Measurements from ENCODE around the gene RPL14.
"Not testable (repeated sequence)": the region's sequence is repeated elsewhere in the genome, so short reads cannot be mapped to it uniquely, and the experiment has no call there.

Gene RPL14

DNA sequence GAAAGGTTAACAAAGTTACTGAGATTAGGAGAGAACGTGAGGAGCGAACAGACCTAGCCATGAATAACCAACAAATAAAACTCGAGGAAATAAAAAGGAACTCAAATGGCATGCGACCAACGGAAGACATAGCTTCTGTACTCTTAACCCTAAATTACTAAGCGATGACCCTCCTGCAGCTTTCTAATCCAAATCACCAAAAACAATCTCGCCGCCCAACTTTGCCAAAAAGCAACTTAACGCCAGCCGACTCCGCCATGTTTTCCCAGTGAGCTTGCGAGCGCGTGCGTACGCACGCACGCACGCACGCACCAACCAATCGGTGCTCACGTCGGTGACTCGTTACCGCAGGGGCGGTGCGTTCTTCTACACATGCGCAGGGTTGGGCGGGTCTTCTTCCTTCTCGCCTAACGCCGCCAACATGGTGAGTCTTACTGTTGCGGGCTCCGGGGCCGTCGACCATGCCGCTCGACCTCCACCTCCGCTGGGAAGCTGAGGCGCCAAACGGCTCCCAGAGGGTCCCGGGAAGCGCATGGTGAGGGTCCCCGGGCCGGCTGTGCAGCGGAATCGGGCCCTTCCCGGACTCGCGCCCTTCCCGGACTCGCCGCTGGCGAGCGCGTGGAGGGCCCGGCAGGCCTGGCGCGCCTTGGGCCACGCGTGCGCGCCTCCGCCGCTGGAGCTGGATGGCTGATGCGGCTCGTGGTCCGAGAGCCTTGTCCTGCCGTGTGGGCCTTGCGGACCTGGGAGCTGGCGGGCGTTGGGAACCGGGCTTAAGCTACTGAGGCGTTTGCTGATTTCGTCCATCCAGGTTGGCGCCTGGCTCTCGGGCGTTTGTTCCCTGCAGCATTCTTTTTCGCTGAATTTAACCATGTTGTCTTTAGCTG lies at the start of gene RPL14:
TSS of gene RPL14 (plus strand) at position 400 of the 884 bp plus-strand sequence. CDS start at position 533, 133 bp downstream.
- DNase-seq (ENCODE audit: low read depth in 3 of 3) = peak; percentile 86 to 93 (median 90)

DNA sequence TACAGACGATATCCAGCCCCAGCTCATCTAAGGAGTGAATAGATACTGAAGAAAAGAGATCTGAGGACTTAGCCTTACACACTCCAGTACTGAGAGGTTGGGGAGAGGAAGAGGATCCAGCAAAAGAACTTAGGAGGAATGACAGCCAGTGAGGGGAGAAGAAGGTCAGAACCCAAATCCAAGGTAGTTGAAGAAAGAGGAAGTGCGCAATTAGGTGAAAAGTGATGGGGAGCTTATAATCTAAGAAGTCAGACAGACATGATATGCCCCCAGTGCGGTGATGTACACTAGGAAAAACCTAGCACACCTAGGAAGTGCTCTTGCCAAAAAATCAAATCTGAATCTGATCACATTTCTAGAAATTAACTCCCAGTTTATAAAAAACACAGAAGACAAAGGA lies 49.5 kb upstream of the RPL14 start:
- no peak for DNase-seq (ENCODE audit: low read depth in 3 of 3)

DNA sequence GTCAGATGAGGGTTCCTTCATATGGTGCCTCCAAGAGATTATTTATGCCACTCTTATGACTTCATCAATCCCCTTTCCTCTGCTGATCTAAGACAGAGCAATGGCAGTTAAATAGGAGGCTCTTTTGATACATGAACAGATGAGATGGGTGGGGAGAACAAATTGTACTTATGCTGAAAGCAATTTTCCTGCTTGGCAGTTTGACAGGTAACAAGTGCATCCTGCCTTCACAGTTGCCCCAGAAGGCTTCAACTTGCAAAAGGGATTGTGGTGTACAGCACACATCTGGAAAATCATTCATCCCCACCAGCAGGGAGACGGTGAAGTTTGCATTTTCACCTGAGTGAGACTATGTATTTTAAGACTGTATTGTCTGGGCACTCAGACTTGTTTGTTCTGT lies 42.9 kb upstream of the RPL14 start:
- DNase-seq (ENCODE audit: low read depth in 3 of 3) = no peak

DNA sequence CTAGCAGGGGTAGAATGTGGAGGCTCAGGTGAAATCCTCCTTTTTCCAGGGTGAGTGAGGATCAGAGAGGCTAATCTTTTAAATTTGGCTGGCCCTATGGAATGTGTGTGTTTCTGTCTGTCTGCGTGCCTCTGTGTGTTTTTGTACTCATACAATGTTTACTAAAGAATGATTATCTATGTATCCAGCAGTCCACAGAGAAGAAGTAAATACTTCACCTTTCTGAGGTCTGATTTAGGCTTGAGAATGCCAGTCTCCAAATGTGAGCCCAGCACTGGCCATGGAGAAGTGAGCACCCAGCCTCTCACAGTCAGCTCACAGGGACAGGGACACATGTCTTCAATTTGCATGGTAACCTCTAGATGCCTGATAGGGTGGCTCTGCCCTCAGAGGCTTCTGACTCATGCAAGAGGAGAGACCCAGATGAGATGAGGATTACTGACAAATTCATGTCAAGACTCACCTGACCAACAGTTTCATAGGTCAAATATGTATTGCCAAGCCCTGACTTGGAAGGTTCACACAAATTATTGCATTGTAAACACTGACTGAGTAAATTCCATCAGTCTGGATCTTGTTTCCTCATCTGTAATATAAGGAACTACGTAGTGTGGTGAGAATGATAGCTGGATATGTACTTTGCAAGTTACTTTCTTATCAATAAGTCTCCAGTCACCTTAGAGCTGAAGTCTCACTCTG lies 39.1 kb upstream of the RPL14 start:
- no peak for DNase-seq (ENCODE audit: low read depth in 3 of 3)

DNA sequence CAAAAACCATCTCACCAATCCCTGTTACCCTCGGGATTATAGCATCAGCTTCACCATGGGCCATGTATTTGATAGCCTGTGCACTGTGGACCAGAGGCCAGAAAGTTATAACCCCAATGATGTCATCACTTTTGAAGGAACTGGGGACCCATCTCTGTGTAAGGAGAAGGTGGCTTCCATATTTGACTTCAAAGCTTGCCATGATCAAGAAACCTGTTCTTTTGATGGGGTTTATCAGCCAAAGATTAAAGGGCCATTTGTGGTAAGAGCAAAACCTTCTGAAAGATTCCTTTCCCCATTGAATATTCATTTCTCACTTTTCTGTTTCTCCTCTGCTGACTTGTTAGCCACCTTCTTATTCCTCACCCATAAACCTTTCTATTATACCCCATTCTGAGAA lies 34.3 kb upstream of the RPL14 start:
- no peak for DNase-seq (ENCODE audit: low read depth in 3 of 3)

- DNase-seq (ENCODE audit: low read depth in 3 of 3) = no peak
These were observed 30.0 kb upstream of the RPL14 start for GRCh38 chr3:40427045-40427669.

- no peak for DNase-seq (ENCODE audit: low read depth in 3 of 3)
These were observed 24.3 kb upstream of the RPL14 start for GRCh38 chr3:40432793-40433192.

DNA sequence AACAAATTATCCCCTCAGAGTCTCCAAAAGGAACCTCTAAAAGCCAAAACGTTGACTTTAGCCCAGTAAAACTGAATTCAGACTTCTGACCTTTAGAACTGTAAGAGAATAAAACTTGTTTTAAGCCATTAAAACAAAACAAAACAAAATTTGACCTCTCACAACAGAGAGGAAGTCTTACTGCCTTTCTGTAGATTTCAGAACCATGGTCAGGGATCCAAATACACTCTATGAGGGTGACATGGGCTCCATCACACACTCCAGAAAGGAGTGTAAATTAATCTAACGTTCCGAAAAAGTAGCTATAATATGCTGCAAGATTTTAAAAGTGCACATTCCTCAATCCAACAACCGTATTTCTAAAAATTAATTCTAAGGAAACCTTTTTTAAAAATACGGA lies 19.2 kb upstream of the RPL14 start:
- no peak for DNase-seq (ENCODE audit: low read depth in 3 of 3)

DNA sequence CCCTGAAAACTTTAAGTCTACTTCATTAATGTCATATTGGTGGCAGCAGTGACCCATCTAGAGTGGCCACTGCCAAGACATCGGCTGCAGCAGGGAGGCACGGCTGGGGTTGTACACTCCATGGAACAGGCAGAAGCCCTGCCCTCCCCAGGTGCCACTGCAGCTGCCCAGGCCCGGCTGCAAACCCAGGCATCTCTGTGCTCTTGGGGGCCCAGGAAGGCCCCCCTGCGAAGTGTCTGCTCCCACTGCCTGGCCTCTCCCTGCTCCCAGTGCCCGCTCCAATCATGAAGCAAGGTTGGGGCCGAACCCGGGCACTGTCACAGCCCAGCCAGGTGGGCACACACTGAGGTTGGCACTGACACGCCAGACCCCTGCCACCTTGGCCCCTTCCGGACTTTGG lies 12.1 kb upstream of the RPL14 start:
- DNase-seq (ENCODE audit: low read depth in 3 of 3) = no peak

DNA sequence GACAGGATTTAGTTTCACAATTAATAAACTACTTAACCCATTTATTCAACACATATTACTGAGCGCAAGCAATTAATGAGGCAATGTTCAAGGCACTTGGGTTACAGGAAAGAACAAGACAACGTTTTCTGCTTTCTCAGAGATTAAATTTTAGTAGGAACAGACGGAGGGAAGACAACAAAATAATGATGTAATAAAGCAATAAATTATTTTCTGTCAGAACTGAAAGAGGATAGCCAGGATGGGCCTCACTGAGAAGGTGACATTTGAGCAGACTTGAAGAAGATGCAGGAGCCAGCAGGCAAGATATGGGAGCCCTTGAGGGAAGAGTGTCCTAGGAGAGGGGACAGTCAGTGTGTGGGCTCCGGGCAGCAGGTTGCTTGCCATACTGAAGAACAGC lies 11.3 kb upstream of the RPL14 start:
- DNase-seq (ENCODE audit: low read depth in 3 of 3) = no peak

GRCh38 chr3:40450438-40450837 lies 6.7 kb upstream of the RPL14 start:
- no peak for DNase-seq (ENCODE audit: low read depth in 3 of 3)

DNA sequence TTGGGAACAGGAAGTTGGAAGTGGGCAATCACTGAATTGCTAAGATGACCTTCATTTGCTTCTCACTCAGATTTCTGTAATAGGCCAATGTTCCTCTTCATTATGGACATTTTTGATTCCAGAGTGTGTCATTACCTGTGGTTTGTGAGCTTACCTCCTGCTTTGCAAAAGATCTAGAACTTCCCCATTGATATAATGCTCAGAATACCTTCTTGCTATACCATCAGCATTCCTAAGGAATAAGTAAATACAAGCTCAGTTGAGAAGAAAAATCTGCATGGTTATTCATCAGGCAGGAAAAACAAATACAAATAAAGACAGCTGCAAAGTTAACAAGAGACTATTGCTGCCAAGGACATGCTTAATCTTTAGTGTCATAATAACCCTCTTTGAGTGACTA lies 5.6 kb upstream of the RPL14 start:
- DNase-seq (ENCODE audit: low read depth in 3 of 3) = no peak

DNA sequence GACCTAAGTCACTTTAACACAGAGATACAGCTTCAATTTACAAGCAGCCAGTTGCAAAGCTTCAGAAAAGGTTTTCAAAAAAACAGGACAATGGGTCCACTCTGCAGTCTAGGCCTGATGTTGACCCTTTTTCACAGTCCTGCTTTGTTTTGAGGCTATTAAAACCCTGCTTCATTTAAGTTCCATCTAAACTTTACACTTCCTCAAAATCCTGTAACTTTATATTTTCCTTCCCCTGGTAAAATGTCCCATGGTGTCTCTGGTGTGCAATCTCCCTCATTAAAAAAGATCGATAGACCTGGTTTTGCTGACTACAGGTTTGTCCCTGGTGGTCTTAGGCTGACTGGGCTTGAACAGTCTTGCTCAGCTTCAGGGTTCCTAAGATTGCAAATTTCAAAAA lies 5.1 kb upstream of the RPL14 start:
- no peak for DNase-seq (ENCODE audit: low read depth in 3 of 3)

DNA sequence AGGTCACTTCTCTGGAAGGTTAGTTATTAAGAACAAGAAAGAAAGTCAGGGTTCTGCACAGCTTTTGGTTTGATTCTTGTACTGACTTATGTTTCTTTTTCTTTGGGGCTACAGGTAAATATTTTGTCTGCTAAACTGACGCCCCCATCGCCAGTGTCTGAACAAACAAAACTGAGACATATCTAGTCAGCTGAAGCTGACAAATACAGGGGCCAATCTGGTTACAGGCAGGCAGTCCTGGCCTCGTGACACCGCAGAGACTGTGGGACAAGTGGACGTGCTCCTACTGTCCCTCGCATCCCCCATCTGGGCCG lies 4.6 kb upstream of the RPL14 start:
- DNase-seq (ENCODE audit: low read depth in 3 of 3) = no peak

DNA sequence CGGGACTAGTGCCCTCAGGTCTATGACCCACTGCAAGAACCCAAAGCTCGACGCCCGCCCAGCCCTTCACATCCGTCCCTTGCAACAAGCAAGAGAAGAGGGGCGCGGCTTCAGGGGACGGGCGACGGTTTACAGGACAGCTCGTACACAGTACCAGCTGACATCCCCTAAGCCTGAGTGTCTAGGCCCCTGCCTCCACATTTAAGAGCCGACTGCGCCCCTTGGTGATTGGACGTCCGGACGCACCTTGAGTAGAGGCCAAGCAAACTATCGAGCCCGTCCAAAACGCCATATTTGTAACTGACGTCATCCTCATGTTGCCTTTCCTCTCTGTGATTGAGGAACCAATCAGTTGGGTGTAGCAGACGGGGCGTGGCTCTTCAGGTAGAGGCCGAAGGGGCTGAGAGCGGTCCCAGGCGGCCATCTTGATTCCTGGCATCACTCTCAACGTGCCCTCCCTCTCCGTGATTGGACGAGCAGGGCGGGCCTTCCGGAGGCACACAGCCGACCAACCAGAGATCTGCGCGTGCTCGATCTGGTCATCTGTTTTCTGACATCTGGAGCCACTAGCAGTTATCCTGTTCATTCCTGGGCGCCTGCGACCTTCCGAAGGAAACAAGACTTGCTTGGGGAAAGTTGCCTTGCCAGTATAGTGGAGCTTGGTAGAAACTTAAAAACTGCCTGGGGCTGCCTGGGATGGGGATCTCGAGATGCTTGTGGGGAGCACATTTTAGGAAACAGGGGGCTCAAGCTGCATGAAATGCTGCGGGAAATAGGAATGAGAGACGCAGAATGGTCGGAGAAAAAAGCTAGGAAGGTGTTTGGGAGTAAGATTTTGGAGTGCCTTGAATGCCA lies 4.0 kb upstream of the RPL14 start:
- peak; percentile 87 to 94 (median 91) for DNase-seq (ENCODE audit: low read depth in 3 of 3)

DNA sequence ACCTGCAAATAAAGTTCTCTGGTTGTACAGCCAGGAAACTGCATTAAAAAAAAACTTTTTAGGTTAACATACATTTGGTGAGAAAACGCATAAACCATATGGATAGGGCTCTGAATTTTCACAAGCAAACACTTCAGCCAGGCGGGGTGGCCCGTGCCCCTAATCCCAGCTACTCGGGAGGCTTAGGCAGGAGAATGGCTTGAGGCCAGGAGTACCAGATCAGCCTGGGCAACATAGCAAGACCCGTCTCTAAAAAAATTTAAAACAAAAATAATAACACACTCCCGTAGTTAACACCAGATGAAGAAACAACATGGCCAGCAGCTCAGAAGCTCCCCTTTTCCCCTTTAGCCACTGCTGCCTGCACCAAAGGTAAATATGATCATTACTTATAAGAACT lies 3.2 kb upstream of the RPL14 start:
- no peak for DNase-seq (ENCODE audit: low read depth in 3 of 3)

DNA sequence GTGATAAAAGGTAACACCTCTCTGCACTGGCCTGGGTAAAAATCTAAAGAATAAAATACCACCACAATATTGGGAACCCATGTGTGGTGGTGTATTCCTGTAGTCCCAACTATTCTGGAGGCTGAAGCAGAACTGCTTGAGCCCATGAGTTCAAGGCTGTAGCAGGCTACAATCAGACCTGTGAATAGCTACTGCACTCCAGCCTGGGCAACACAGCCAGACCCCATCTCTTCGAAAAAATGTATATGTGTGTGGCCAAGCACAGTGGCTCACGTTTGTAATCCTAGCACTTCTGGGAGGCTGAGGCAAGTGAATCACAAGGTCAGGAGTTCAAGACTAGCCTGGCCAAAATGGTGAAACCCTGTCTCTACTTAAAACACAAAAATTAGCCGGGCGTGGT lies 1.8 kb upstream of the RPL14 start:
- DNase-seq (ENCODE audit: low read depth in 3 of 3) = no peak

- DNase-seq (ENCODE audit: low read depth in 3 of 3) = no peak
These were observed 730 bp upstream of the RPL14 start for GRCh38 chr3:40456279-40456939.

- DNase-seq (ENCODE audit: low read depth in 3 of 3) = no peak
These were observed 1.3 kb downstream of the RPL14 start for GRCh38 chr3:40458473-40458872.

DNA sequence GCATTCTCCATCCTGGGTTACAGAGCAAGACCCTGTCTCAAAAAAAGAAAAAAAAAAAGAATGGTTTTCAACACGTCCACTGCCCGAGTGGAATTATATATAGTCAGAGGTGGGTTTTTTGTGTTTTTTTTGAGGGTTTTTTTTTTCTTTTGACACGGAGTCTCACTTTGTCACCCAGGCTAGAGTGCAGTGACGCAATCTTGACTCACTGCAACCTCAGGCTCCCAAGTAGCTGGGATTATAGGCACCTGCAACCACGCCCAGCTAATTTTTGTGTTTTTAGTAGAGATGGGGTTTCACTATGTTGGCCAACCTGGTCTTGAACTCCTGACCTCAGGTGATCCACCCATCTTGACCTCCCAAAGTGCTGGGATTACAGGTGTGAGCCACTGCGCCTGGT lies 3.3 kb downstream of the RPL14 start:
- not testable (repeated sequence) for DNase-seq (ENCODE audit: low read depth in 3 of 3)

GRCh38 chr3:40461161-40461560 lies 4.0 kb downstream of the RPL14 start:
- no peak for DNase-seq (ENCODE audit: low read depth in 3 of 3)

All from stimulated activated CD4-positive, alpha-beta T cell treated with anti-CD3 and anti-CD28 coated beads, TNF-alpha, amount 100 ng/mL, for 48 hours (primary cell).